Lower leg skin (tissue), 3 donors: ENCODE data around the gene CCDC117.

ENCODE experiments used
- POLR2A ChIP-seq, 2 donors: fragments of 450-650 bp; IDR thresholded peaks; one replicate each; pipeline ENCODE4 v1.6.1; 2016 to 2017; ENCODE audit warnings: antibody characterized with exemption in 2 of 2, mild to moderate bottlenecking in 1 of 2, moderate library complexity in 1 of 2
- TF ChIP-seq, protein P1 (sequence below), 3 donors: fragments of 450-650 bp; IDR thresholded peaks; one replicate each; pipeline ENCODE4 v1.5.1; 2016; ENCODE audit warnings: antibody characterized with exemption in 3 of 3, mild to moderate bottlenecking in 3 of 3, moderate library complexity in 2 of 3

DNA sequence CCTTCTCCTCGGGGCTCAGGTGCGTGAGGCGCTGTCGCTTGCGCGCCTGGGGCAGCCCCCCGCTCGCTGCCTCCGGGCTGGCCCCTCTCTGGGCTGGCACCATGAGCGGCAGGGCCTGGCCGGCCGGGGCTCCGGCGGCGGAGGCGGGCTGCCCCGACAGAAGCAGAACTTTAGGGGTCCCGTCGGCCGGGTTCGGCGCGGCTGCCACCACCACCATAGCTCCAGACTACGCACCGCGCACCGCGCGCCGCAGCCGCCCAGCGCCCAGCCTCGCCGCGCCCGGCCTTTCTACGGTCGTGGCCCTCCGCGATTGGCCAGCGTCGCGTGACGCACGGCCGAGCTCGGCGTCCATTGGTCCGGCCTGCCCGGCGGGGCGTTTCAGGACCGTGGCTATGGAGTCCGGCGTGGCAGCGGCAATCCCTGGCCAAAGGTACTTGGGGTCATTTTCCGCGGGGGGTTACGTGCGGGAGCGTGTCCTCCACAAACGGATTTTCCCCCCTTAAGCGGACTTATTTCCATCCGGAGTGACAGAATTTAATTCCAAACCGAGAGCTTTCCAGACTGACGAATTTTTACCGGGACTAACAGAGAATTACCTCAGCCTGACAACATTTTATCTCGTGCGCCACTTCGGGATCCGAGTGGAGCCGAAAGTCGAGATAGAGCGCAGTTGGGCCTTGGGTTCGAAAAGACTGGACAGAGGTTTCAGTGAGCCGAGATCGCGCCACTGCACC lies 28.0 kb downstream of the CCDC117 start, which contains the start of gene XBP1:
- TF ChIP-seq, protein P1, sequence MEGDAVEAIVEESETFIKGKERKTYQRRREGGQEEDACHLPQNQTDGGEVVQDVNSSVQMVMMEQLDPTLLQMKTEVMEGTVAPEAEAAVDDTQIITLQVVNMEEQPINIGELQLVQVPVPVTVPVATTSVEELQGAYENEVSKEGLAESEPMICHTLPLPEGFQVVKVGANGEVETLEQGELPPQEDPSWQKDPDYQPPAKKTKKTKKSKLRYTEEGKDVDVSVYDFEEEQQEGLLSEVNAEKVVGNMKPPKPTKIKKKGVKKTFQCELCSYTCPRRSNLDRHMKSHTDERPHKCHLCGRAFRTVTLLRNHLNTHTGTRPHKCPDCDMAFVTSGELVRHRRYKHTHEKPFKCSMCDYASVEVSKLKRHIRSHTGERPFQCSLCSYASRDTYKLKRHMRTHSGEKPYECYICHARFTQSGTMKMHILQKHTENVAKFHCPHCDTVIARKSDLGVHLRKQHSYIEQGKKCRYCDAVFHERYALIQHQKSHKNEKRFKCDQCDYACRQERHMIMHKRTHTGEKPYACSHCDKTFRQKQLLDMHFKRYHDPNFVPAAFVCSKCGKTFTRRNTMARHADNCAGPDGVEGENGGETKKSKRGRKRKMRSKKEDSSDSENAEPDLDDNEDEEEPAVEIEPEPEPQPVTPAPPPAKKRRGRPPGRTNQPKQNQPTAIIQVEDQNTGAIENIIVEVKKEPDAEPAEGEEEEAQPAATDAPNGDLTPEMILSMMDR (IDR thresholded peaks at IDR 0.05): no peak
- peak in 1 of 2 donors; percentile 98 for TF ChIP-seq POLR2A (IDR thresholded peaks at IDR 0.05)
